Bronchial epithelial cell (primary cell): ENCODE measurements around the gene FRMD1. TPM values are rescaled to one million over a fixed set of nuclear protein-coding genes. Genes with fewer than 3 reads are reported as not detected.

Experiments
- DNase-seq: peaks from one replicate; pipeline ENCODE4 v3.0.0-alpha.2; 2010; ENCODE audit warnings: low read depth
- FAIRE-seq: peaks from 2 replicates; lab custom pipeline; 2011; peaks lifted over from hg19 to GRCh38; lab: Jason Lieb, UNC
- H3K27me3 ChIP-seq: 2 replicates; pipeline ENCODE4 v1.5.1; 2011; ENCODE audit warnings: low read length; ENCODE audit not compliant: control insufficient read depth, insufficient read depth
- H3K36me3 ChIP-seq: 2 replicates; pipeline ENCODE4 v1.5.1; 2011; ENCODE audit warnings: low read length; ENCODE audit not compliant: control insufficient read depth, insufficient read depth
- H3K4me3 ChIP-seq: 2 replicates; pipeline ENCODE4 v1.5.1; 2011; ENCODE audit warnings: mild to moderate bottlenecking, low read depth, low read length, control low read depth
- total RNA-seq: library from RNA; depleted of rRNA; stranded (reverse); fragments of >200 nt; gene quantifications from 2 replicates; pipeline ENCODE4 v1.2.1, GENCODE V29; 2014
- TF ChIP-seq, protein P1 (sequence below): IDR thresholded peaks from 2 replicates; pipeline ENCODE4 v1.5.1; 2011; ENCODE audit warnings: mild to moderate bottlenecking, moderate library complexity, low read length, control low read depth, inconsistent platforms; ENCODE audit not compliant: insufficient read depth, severe bottlenecking

Gene FRMD1
- total RNA-seq, 1 donor from 2014 or later: not detected

DNA sequence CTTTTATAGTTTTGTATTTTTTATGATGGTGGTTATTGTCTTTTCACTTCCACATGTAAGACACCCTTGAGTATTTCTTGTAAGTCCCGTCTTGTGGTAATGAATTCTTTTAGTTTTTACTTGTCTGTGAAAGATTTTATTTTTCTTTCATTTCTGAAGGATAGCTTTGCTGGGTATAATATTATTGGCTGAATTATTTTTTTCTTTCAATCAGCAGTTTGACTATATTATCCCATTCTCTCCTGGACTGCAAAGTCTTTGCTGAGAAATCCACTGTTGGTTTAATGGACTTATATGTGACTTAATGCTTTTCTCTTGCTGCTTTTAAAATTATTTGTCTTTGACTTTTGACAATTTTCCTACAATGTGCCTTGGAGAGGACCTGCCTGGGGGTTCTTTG lies 67.7 kb downstream of the FRMD1 start:
- Histone ChIP-seq H3K27me3 (peaks cover 4% of the 10 kb centered on the region), H3K36me3 (no peaks in the 10 kb centered on the region), H3K4me3 (no peak overlapping the region)
- TF ChIP-seq, protein P1, sequence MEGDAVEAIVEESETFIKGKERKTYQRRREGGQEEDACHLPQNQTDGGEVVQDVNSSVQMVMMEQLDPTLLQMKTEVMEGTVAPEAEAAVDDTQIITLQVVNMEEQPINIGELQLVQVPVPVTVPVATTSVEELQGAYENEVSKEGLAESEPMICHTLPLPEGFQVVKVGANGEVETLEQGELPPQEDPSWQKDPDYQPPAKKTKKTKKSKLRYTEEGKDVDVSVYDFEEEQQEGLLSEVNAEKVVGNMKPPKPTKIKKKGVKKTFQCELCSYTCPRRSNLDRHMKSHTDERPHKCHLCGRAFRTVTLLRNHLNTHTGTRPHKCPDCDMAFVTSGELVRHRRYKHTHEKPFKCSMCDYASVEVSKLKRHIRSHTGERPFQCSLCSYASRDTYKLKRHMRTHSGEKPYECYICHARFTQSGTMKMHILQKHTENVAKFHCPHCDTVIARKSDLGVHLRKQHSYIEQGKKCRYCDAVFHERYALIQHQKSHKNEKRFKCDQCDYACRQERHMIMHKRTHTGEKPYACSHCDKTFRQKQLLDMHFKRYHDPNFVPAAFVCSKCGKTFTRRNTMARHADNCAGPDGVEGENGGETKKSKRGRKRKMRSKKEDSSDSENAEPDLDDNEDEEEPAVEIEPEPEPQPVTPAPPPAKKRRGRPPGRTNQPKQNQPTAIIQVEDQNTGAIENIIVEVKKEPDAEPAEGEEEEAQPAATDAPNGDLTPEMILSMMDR: no peak
- no peak for DNase-seq
- no peak for FAIRE-seq

DNA sequence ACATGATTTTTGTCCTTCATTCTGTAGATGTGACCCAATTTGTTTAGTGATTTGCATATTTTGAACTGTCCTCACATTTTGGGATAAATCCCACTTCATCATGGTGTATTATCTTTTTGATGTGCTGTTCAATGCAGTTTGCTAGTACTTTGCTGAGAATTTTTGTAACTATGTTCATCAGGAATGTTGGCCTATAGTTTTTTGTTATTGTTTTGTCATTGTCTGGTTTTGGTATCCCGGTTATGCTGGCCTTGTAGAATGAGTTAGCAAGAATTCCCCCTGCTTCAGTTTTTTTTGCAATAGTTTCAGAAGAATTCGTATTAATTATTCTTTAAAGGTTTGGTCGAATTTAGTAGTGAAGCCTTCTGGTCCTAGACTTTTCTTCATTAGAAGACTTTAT lies 69.7 kb downstream of the FRMD1 start:
- no peak for DNase-seq
- TF ChIP-seq, protein P1: no peak
- no peak for FAIRE-seq
- H3K27me3 ChIP-seq: peaks cover 5% of the 10 kb centered on the region
- no peaks in the 10 kb centered on the region for H3K36me3 ChIP-seq
- H3K4me3 ChIP-seq: no peak overlapping the region

DNA sequence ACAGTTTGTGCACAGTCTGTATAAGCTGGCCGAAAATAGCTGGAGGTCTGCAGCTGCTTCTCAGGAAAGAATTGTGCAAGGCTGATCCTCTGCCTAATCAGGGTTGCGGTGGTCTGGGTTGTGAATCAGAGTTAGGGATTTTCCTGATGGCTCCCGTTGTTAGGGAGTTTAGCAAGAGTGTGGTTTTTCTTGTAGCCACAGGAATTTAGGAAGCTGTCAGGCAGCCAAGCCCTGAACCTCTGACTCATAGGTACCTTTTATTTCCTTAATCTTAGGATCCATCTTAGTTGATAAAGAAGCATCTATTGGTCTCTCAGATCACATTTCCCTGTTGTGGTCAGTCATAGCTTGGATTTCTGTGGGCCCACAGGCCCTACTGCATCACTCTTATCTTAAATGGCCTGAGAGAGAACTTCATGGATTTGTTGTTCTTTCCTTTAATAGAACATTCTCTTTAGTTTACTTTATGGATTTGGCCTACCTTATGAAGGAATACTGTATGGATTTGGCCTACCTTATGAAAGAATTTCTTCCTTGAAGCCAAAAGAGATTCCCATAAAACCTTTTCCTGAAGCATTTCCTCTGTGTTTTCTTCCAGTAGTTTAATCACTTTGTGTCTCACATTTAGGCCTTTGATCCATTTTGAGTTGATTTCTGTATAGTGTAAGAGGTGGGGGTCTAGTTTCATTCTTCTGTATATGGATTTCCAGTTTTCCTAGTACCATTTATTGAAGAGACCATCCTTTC lies 71.2 kb downstream of the FRMD1 start:
- Histone ChIP-seq H3K4me3 (no peak overlapping the region), H3K36me3 (no peaks in the 10 kb centered on the region), H3K27me3 (peaks cover 11% of the 10 kb centered on the region)
- DNase-seq (peak; percentile 98), FAIRE-seq (peak; percentile 97)
- TF ChIP-seq, protein P1: no peak

DNA sequence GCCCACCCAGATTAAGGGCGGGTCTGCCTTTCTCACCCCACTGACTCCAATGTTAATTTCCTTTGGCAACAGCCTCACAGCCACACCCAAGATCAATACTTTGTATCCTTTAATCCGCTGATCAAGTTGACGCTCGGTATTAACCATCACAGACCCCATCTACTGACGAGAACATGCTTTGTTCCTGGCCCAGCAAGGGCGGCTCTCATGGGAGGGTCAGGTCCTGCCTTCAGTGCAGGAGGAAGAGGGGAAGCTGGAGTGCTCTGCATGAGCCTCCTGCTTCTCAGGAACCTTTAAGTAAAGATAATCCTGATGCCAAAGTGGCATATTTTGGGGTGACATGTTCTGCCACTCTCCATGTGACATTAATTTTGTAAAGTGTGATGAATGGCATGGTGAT lies 73.2 kb downstream of the FRMD1 start:
- H3K36me3 ChIP-seq: no peaks in the 10 kb centered on the region
- FAIRE-seq (no peak), DNase-seq (no peak)
- TF ChIP-seq, protein P1: no peak
- peaks cover 13% of the 10 kb centered on the region for H3K27me3 ChIP-seq
- no peak overlapping the region for H3K4me3 ChIP-seq

DNA sequence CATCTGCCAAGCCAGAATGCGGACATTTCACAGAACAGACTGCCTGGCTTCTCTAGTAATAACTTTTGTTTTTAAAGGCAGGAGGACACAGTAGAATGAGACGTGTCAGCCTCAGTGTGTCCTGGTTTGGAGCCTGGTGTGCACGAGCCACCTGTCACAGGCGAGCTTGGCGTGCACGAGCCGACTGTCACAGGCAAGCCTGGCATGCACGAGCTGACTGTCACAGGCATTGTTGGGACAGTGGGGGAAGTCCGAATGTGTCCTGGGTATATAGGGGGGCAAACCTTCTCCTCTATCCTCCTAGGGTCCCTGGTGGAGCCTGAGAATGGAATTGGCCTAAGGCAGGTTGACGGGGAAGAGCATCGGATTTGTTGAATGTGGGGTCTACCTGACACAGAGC lies 74.1 kb downstream of the FRMD1 start:
- Histone ChIP-seq H3K4me3 (no peak overlapping the region), H3K36me3 (no peaks in the 10 kb centered on the region), H3K27me3 (peaks cover 13% of the 10 kb centered on the region)
- TF ChIP-seq, protein P1: no peak
- DNase-seq (no peak), FAIRE-seq (no peak)

DNA sequence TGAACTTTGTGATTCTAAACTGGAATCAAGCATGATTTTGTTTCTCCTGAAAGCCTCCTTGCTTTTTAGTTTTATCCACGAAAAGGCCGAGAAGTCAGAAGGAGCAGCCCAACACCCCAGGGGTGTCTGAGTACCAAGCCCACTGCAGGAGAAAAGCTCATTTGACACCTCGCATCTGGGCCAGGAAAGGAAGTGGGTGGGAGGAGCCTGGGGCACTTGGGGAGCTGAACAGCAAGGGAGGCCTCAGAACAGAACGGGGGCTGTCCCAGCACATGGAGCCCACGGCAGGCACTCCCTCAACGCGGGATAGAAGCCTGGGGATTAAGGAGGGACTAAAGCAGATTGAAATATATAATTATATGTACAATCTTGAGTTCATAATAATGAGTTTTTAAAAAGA lies 75.0 kb downstream of the FRMD1 start:
- Histone ChIP-seq H3K36me3 (no peaks in the 10 kb centered on the region), H3K4me3 (no peak overlapping the region), H3K27me3 (peaks cover 16% of the 10 kb centered on the region)
- FAIRE-seq (no peak), DNase-seq (no peak)
- TF ChIP-seq, protein P1: no peak
